ENCODE results near the gene MLXIPL.
"Not testable (repeated sequence)": the region's sequence is repeated elsewhere in the genome, so short reads cannot be mapped to it uniquely, and the experiment has no call there.

- TF ChIP-seq, protein P1, sequence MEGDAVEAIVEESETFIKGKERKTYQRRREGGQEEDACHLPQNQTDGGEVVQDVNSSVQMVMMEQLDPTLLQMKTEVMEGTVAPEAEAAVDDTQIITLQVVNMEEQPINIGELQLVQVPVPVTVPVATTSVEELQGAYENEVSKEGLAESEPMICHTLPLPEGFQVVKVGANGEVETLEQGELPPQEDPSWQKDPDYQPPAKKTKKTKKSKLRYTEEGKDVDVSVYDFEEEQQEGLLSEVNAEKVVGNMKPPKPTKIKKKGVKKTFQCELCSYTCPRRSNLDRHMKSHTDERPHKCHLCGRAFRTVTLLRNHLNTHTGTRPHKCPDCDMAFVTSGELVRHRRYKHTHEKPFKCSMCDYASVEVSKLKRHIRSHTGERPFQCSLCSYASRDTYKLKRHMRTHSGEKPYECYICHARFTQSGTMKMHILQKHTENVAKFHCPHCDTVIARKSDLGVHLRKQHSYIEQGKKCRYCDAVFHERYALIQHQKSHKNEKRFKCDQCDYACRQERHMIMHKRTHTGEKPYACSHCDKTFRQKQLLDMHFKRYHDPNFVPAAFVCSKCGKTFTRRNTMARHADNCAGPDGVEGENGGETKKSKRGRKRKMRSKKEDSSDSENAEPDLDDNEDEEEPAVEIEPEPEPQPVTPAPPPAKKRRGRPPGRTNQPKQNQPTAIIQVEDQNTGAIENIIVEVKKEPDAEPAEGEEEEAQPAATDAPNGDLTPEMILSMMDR (conservative IDR thresholded peaks at IDR 0.05 in 1 of 2, IDR thresholded peaks at IDR 0.05 in 1 of 2; ENCODE audit: extremely low read depth in 1 of 2, insufficient read depth in 1 of 2, low read depth in 1 of 2, low read length in 2 of 2): not testable (repeated sequence)
- TF ChIP-seq EZH2 (IDR thresholded peaks at IDR 0.05; ENCODE audit: borderline replicate concordance, low read length): not testable (repeated sequence)
These were observed 57.9 kb downstream of the MLXIPL start for GRCh38 chr7:73566431-73566830.

Measured in mammary epithelial cell (primary cell).